ENCODE measurements around the gene PTX4. TPM values are rescaled to one million over a fixed set of nuclear protein-coding genes. Genes with fewer than 3 reads are reported as not detected.

Gene PTX4
- total and polyA plus RNA-seq, 2 donors (not counting 3 experiments of a cell fraction or from before 2014, with no cell fraction given), result 0.31 TPM; not detected in 1

DNA sequence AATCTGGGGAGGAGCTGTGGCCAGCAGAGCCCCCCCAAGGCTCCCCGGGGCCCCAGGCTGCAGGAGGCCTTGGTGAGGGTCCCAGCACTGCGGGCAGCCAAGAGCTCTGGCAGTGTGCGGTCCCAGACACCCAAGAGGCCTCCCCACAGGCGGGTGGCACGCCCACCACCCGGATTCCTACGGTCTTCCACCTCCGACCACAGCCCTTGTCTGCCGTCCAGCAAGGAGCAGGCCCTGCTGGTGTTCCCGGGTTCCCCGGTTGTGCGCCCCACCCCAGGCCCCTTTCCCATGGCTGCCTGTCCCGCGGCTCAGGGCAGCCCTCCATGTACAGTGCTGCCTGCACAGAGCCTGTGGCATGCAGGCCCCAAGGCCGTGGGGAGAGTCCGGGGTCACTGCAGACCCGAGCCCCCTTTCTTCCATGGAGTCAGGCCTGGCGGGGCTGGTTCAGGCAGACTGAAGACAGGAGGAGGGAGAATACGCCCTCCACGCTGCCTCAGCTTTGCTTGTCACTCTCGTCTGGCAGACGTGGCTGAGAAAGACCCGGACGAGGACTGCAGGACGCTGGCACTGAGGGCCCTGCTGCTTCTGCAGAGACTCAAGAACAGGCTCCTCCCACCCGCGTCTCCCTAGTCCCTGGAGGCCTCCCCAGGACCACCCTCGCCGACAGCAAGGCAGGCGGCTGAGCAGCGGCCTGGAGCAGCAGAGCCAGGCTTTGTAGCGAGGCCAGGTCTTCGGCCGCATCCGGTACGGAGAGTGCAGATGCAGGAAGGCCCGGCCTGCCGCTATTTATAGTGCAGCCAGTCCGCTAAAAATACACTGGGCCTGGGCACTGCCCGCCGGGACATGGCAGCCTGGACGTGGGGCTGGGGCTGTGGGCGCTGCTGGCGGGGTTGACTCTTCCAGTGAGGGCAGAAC is 20.8 kb upstream of the PTX4 start:
- ChIA-PET CTCF (interaction anchor here (0.9 kb wide), 1 partner anchor 15 kb away, joined by 5 read pairs; no protein-coding TSS in a partner anchor), POLR2A (no interaction called here)
- Histone ChIP-seq H3K36me3 (ENCODE audit: control insufficient read depth in 2 of 2, extremely low read depth in 1 of 2, insufficient read depth in 2 of 2, low read length in 2 of 2) (peaks cover 5 to 13% of the 10 kb centered on the region in 2 experiments), H3K9me1 (replicated peaks; ENCODE audit: control insufficient read depth, extremely low read depth, insufficient read depth, low read length) (no peaks in the 10 kb centered on the region), H3K4me1 (ENCODE audit: control insufficient read depth, extremely low read depth, insufficient read depth, low read length) (peaks cover 12% of the 10 kb centered on the region), H3K27me3 (ENCODE audit: control insufficient read depth in 2 of 2, insufficient read depth in 2 of 2, low read length in 2 of 2) (no peaks in the 10 kb centered on the region), H4K20me1 (replicated peaks; ENCODE audit: control insufficient read depth, extremely low read depth, insufficient read depth, low read length) (no peaks in the 10 kb centered on the region), H3K9me3 (replicated peaks; ENCODE audit: control insufficient read depth, insufficient read depth, low read length) (no peaks in the 10 kb centered on the region), H3K4me2 (ENCODE audit: insufficient read depth, low read length) (no peak overlapping the region), H3K79me2 (ENCODE audit: control insufficient read depth, insufficient read depth, low read length) (no peaks in the 10 kb centered on the region), H3K4me3 (replicated peaks in 1 of 3; ENCODE audit: insufficient read depth in 1 of 3, low read depth in 1 of 3, low read length in 3 of 3) (no peak overlapping the region), H3K9ac (replicated peaks; ENCODE audit: extremely low read depth, insufficient read depth, low read length) (no peak overlapping the region), H2AFZ (ENCODE audit: low read depth, low read length) (no peak overlapping the region), H3K27ac (ENCODE audit: insufficient read depth, low read depth, low read length) (no peak overlapping the region)
- FAIRE-seq (no peak), DNase-seq (ENCODE audit: low read depth, low spot score) (peak; percentile 15)
- intact Hi-C loops (cut with micrococcal nuclease) (no loop called here), dilution Hi-C loops (cut with MboI; ENCODE audit: extremely low pct_ligation_motif_present, low sequenced_read_pairs) (no loop called here)
- TSS peak; percentile 60 for BruUV-seq (replicated peaks)
- TF ChIP-seq POLR2A (IDR thresholded peaks at IDR 0.05; ENCODE audit: low read depth, low read length) (no peak), CTCF (IDR thresholded peaks at IDR 0.05; ENCODE audit: extremely low read depth in 1 of 2, insufficient read depth in 1 of 2, low read depth in 1 of 2, low read length in 2 of 2) (no peak), POLR2AphosphoS5 (IDR thresholded peaks at IDR 0.05; ENCODE audit: insufficient read depth, low read depth, low read length) (no peak), MAX (IDR thresholded peaks at IDR 0.05; ENCODE audit: insufficient read depth, insufficient read length) (no peak), FOS (IDR thresholded peaks at IDR 0.05; ENCODE audit: borderline replicate concordance, insufficient read depth, low read length) (no peak), GATA2 (IDR thresholded peaks at IDR 0.05; ENCODE audit: insufficient read depth, insufficient read length, low read depth, low read length) (no peak), JUN (IDR thresholded peaks at IDR 0.05; ENCODE audit: borderline replicate concordance, insufficient read depth, insufficient read length, low read depth) (no peak), MYC (IDR thresholded peaks at IDR 0.05; ENCODE audit: low read depth, low read length) (no peak), EZH2 (IDR thresholded peaks at IDR 0.05; ENCODE audit: borderline replicate concordance, low read depth, low read length, severe bottlenecking) (no peak)

All from endothelial cell of umbilical vein (primary cell).